ENCODE measurements around the gene KCTD15. TPM values are rescaled to one million over a fixed set of nuclear protein-coding genes. Genes with fewer than 3 reads are reported as not detected.

The KCTD15 gene
- total and polyA plus RNA-seq, 4 donors, result 0.89 to 13.8 (median 8.1) TPM

DNA sequence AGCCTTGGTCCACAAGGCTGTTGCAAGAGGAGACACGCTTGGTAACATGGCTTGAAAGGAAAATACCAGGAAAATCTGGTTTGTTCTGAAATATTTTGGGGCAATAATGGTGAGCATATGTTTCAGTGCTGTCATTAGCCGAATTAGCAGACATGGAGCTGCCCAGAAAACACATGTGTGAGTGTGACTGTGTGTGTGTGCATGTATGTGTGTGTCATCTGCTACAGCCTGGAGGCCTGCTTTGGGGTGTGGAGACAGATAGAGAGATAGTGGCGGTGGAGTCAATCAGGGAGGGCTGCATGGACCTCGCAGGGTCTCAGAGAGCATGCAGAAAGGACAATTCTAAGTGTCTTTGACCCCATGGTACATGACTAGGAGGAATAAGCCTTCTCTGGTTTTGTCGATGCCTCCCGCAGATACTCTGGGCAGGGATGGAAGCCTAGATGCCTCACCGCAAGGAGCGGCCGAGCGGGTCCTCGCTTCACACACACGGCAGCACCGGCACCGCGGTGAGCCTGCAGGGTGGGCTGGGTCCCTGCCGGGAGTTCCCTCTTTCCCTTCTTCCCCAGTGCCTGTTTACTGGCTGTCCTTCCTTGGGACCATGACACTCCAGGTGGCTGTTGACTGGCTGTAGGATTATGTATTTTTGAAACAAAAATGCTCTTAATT lies 3.5 kb downstream of the KCTD15 start:
- WGBS, result 88% methylated on average over 16 of the region's 16 CpGs

DNA sequence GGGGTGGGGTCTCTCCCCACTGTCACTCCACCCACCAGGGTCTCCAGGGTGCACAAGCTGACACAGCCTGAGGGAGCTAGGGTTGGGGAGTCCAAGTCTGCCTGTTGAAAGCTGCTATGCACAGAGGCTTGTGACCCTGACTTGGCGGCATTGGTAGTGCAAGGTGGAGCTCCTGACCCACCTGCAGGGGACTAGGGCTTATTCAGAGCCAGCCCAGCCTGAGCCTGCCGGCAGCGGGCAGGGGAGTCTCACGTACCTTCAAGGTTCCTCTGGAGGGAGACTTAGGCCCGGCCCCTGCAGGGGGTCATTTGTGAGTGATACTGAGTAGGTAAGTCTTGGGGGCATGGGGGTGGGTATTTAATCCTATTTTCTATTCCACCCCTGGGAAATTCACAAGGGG lies 4.7 kb downstream of the KCTD15 start:
- Histone ChIP-seq H3K36me3 (ENCODE audit: control insufficient read depth in 4 of 4, insufficient read depth in 3 of 4, low read depth in 1 of 4, low read length in 3 of 4) (no peaks in the 10 kb centered on the region), H3K4me3 (ENCODE audit: low read depth in 1 of 3, low read length in 3 of 3) (no peak overlapping the region), H3K27me3 (ENCODE audit: control insufficient read depth in 4 of 4, insufficient read depth in 4 of 4, low read length in 3 of 4) (peaks cover 0 to 3% (median 0%) of the 10 kb centered on the region in 4 donors), H3K9me3 (ENCODE audit: control insufficient read depth in 4 of 4, low read length in 3 of 4) (no peaks in the 10 kb centered on the region), H3K27ac (ENCODE audit: low read depth in 1 of 2, low read length in 2 of 2) (no peak overlapping the region), H3K9ac (ENCODE audit: low read depth in 1 of 2, low read length in 2 of 2) (no peak overlapping the region), H3K4me1 (ENCODE audit: control insufficient read depth in 4 of 4, insufficient read depth in 4 of 4, low read length in 3 of 4) (peaks cover 7 to 23% (median 13%) of the 10 kb centered on the region in 4 donors)
- no peak for DNase-seq (ENCODE audit: low spot score)
- 95% methylated on average over 5 of the region's 5 CpGs for WGBS
- TF ChIP-seq, protein P1, sequence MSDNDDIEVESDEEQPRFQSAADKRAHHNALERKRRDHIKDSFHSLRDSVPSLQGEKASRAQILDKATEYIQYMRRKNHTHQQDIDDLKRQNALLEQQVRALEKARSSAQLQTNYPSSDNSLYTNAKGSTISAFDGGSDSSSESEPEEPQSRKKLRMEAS (IDR thresholded peaks at IDR 0.05), result no peak
- TF ChIP-seq SP1 (IDR thresholded peaks at IDR 0.05), result no peak
- no peak for TF ChIP-seq FOXA1 (IDR thresholded peaks at IDR 0.05)
- TF ChIP-seq GABPA (IDR thresholded peaks at IDR 0.05 in 1 of 2, conservative IDR thresholded peaks at IDR 0.05 in 1 of 2), result no peak
- TF ChIP-seq NR2F2 (IDR thresholded peaks at IDR 0.05), result no peak
- no peak for TF ChIP-seq HNF4G (IDR thresholded peaks at IDR 0.05)
- TF ChIP-seq RXRA (IDR thresholded peaks at IDR 0.05), result no peak

More for the DNA sequence above, 3.5 kb downstream of the KCTD15 start:
- no peak overlapping the region for H3K27ac ChIP-seq (ENCODE audit: low read depth in 1 of 2, low read length in 2 of 2)
- peaks cover 7 to 23% (median 16%) of the 10 kb centered on the region in 4 donors for H3K4me1 ChIP-seq (ENCODE audit: control insufficient read depth in 4 of 4, insufficient read depth in 4 of 4, low read length in 3 of 4)
- H3K36me3 ChIP-seq (ENCODE audit: control insufficient read depth in 4 of 4, insufficient read depth in 3 of 4, low read depth in 1 of 4, low read length in 3 of 4), result no peaks in the 10 kb centered on the region
- H3K9ac ChIP-seq (ENCODE audit: low read depth in 1 of 2, low read length in 2 of 2), result no peak overlapping the region
- H3K4me3 ChIP-seq (ENCODE audit: low read depth in 1 of 3, low read length in 3 of 3), result no peak overlapping the region
- H3K27me3 ChIP-seq (ENCODE audit: control insufficient read depth in 4 of 4, insufficient read depth in 4 of 4, low read length in 3 of 4), result peaks cover 0 to 3% (median 0%) of the 10 kb centered on the region in 4 donors
- TF ChIP-seq EGR1 (IDR thresholded peaks at IDR 0.05; ENCODE audit: low read depth in 2 of 2), result no peak
- no peak for TF ChIP-seq HNF4A (conservative IDR thresholded peaks at IDR 0.05)
- TF ChIP-seq, protein P2, sequence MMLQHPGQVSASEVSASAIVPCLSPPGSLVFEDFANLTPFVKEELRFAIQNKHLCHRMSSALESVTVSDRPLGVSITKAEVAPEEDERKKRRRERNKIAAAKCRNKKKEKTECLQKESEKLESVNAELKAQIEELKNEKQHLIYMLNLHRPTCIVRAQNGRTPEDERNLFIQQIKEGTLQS (IDR thresholded peaks at IDR 0.05), result no peak
- no peak for TF ChIP-seq NR2F2 (IDR thresholded peaks at IDR 0.05)
- TF ChIP-seq TAF1 (conservative IDR thresholded peaks at IDR 0.05), result no peak
- TF ChIP-seq FOXA1 (IDR thresholded peaks at IDR 0.05), result no peak
- no peaks in the 10 kb centered on the region for H3K9me3 ChIP-seq (ENCODE audit: control insufficient read depth in 4 of 4, low read length in 3 of 4)
- no peak for DNase-seq (ENCODE audit: low spot score)

DNA sequence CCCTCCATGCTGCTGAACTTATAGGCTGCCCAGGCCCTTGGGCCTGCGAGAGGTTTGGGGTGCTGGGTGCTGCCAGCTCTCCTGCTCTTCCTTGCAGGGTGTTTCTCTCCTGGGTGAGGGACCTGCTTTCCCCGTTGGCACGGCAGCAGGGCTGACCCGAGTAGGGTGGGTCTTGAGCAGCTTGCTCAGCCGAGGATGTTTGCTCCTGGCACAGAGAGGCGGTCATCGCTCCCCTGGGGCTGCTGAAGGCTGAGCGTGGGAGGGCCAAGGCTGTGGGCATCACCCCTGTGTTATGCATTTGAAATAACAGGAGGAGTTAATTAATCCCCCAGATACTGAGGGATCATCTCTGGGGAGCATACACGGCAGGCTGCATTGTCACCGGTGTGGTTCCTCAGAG lies 5.3 kb downstream of the KCTD15 start:
- H3K4me1 ChIP-seq (ENCODE audit: control insufficient read depth in 4 of 4, insufficient read depth in 4 of 4, low read length in 3 of 4), result peaks cover 7 to 20% (median 13%) of the 10 kb centered on the region in 4 donors

DNA sequence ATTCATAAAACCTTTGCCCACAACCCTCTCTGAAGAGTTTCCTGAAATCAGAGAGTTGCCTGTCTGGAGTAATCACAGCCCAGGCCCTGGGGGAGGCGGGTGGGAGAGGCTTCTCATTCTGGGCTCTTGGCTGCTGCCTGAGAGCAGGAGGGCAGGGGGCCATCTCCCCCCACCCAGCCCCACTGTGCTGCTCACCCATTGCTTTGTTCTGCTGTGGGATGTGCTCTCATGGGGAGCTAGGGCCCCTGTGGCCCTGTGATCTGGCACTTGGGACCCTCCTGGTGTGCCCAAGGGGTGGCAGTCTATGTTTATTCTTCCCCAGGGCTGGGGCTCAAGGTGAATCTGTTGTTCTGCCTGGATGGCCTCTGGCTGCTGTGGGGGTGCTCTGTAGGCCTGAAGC lies 6.1 kb downstream of the KCTD15 start:
- WGBS, result 94% methylated on average over 1 of the region's 1 CpG
- H3K4me1 ChIP-seq (ENCODE audit: control insufficient read depth in 4 of 4, insufficient read depth in 4 of 4, low read length in 3 of 4), result peaks cover 7 to 12% (median 9%) of the 10 kb centered on the region in 4 donors
- no peak overlapping the region for H3K9ac ChIP-seq (ENCODE audit: low read depth in 1 of 2, low read length in 2 of 2)
- H3K27ac ChIP-seq (ENCODE audit: low read depth in 1 of 2, low read length in 2 of 2), result peak overlapping the region in 1 of 2 donors; percentile 82
- H3K27me3 ChIP-seq (ENCODE audit: control insufficient read depth in 4 of 4, insufficient read depth in 4 of 4, low read length in 3 of 4), result no peaks in the 10 kb centered on the region
- H3K4me3 ChIP-seq (ENCODE audit: low read depth in 1 of 3, low read length in 3 of 3), result no peak overlapping the region
- no peaks in the 10 kb centered on the region for H3K36me3 ChIP-seq (ENCODE audit: control insufficient read depth in 4 of 4, insufficient read depth in 3 of 4, low read depth in 1 of 4, low read length in 3 of 4)
- no peak for TF ChIP-seq RAD21 (IDR thresholded peaks at IDR 0.05)
- TF ChIP-seq FOXA2 (IDR thresholded peaks at IDR 0.05), result no peak
- TF ChIP-seq, protein P3, sequence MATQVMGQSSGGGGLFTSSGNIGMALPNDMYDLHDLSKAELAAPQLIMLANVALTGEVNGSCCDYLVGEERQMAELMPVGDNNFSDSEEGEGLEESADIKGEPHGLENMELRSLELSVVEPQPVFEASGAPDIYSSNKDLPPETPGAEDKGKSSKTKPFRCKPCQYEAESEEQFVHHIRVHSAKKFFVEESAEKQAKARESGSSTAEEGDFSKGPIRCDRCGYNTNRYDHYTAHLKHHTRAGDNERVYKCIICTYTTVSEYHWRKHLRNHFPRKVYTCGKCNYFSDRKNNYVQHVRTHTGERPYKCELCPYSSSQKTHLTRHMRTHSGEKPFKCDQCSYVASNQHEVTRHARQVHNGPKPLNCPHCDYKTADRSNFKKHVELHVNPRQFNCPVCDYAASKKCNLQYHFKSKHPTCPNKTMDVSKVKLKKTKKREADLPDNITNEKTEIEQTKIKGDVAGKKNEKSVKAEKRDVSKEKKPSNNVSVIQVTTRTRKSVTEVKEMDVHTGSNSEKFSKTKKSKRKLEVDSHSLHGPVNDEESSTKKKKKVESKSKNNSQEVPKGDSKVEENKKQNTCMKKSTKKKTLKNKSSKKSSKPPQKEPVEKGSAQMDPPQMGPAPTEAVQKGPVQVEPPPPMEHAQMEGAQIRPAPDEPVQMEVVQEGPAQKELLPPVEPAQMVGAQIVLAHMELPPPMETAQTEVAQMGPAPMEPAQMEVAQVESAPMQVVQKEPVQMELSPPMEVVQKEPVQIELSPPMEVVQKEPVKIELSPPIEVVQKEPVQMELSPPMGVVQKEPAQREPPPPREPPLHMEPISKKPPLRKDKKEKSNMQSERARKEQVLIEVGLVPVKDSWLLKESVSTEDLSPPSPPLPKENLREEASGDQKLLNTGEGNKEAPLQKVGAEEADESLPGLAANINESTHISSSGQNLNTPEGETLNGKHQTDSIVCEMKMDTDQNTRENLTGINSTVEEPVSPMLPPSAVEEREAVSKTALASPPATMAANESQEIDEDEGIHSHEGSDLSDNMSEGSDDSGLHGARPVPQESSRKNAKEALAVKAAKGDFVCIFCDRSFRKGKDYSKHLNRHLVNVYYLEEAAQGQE (IDR thresholded peaks at IDR 0.05), result no peak
- no peak for TF ChIP-seq RXRA (IDR thresholded peaks at IDR 0.05)
- TF ChIP-seq, protein P4, sequence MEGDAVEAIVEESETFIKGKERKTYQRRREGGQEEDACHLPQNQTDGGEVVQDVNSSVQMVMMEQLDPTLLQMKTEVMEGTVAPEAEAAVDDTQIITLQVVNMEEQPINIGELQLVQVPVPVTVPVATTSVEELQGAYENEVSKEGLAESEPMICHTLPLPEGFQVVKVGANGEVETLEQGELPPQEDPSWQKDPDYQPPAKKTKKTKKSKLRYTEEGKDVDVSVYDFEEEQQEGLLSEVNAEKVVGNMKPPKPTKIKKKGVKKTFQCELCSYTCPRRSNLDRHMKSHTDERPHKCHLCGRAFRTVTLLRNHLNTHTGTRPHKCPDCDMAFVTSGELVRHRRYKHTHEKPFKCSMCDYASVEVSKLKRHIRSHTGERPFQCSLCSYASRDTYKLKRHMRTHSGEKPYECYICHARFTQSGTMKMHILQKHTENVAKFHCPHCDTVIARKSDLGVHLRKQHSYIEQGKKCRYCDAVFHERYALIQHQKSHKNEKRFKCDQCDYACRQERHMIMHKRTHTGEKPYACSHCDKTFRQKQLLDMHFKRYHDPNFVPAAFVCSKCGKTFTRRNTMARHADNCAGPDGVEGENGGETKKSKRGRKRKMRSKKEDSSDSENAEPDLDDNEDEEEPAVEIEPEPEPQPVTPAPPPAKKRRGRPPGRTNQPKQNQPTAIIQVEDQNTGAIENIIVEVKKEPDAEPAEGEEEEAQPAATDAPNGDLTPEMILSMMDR (IDR thresholded peaks at IDR 0.05; ENCODE audit: low read depth, low read length, missing input control), result no peak
- TF ChIP-seq EGR1 (IDR thresholded peaks at IDR 0.05; ENCODE audit: low read depth in 2 of 2), result no peak
- TF ChIP-seq, protein P2 (IDR thresholded peaks at IDR 0.05), result no peak
- TF ChIP-seq TAF1 (conservative IDR thresholded peaks at IDR 0.05), result no peak
- H3K9me3 ChIP-seq (ENCODE audit: control insufficient read depth in 4 of 4, low read length in 3 of 4), result no peaks in the 10 kb centered on the region
- no peak for DNase-seq (ENCODE audit: low spot score)

More for the DNA sequence above, 5.3 kb downstream of the KCTD15 start:
- H3K36me3 ChIP-seq (ENCODE audit: control insufficient read depth in 4 of 4, insufficient read depth in 3 of 4, low read depth in 1 of 4, low read length in 3 of 4), result no peaks in the 10 kb centered on the region
- no peak overlapping the region for H3K9ac ChIP-seq (ENCODE audit: low read depth in 1 of 2, low read length in 2 of 2)
- H3K27ac ChIP-seq (ENCODE audit: low read depth in 1 of 2, low read length in 2 of 2), result no peak overlapping the region
- no peaks in the 10 kb centered on the region for H3K9me3 ChIP-seq (ENCODE audit: control insufficient read depth in 4 of 4, low read length in 3 of 4)
- 91% methylated on average over 10 of the region's 10 CpGs for WGBS
- H3K4me3 ChIP-seq (ENCODE audit: low read depth in 1 of 3, low read length in 3 of 3), result no peak overlapping the region
- TF ChIP-seq FOXA1 (IDR thresholded peaks at IDR 0.05) (no peak), HNF4A (conservative IDR thresholded peaks at IDR 0.05) (no peak), SP1 (IDR thresholded peaks at IDR 0.05) (no peak)
- H3K27me3 ChIP-seq (ENCODE audit: control insufficient read depth in 4 of 4, insufficient read depth in 4 of 4, low read length in 3 of 4), result peaks cover 0 to under 1% (median 0%) of the 10 kb centered on the region in 4 donors
- no peak for DNase-seq (ENCODE audit: low spot score)
